NAMALWA (cell line): ENCODE data around the gene PHF12.
"Not testable (repeated sequence)": the region's sequence is repeated elsewhere in the genome, so short reads cannot be mapped to it uniquely, and the experiment has no call there.

Experiments
- DNase-seq: peaks from one replicate; pipeline ENCODE4 v3.0.0-alpha.2; 2015; ENCODE audit warnings: low spot score

The PHF12 gene

GRCh38 chr17:28882154-28882895 lies 69.0 kb downstream of the PHF12 start:
- no peak for DNase-seq

- DNase-seq = no peak
Measured at GRCh38 chr17:28881533-28882056, 69.7 kb downstream of the PHF12 start.

- DNase-seq = no peak
Measured at GRCh38 chr17:28880572-28880945, 70.8 kb downstream of the PHF12 start.

- DNase-seq = no peak
Measured at GRCh38 chr17:28879886-28880571, 71.3 kb downstream of the PHF12 start.

GRCh38 chr17:28878981-28879380 lies 72.3 kb downstream of the PHF12 start:
- peak; percentile 68 for DNase-seq

GRCh38 chr17:28878158-28878910 lies 73.0 kb downstream of the PHF12 start:
- no peak for DNase-seq

GRCh38 chr17:28877150-28877711 lies 74.1 kb downstream of the PHF12 start:
- not testable (repeated sequence) for DNase-seq

GRCh38 chr17:28875848-28876550 lies 75.3 kb downstream of the PHF12 start:
- DNase-seq = no peak

- DNase-seq = no peak
Measured at GRCh38 chr17:28874750-28875149, 76.6 kb downstream of the PHF12 start.

- no peak for DNase-seq
Measured at GRCh38 chr17:28873839-28874238, 77.5 kb downstream of the PHF12 start.

- peak; percentile 38 for DNase-seq
Measured at GRCh38 chr17:28871056-28871579, 80.2 kb downstream of the PHF12 start.

GRCh38 chr17:28867276-28867675 lies 84.0 kb downstream of the PHF12 start:
- DNase-seq = no peak

- DNase-seq = no peak
Measured at GRCh38 chr17:28865946-28866752, 85.2 kb downstream of the PHF12 start.

- no peak for DNase-seq
Measured at GRCh38 chr17:28864991-28865849, 86.1 kb downstream of the PHF12 start.

- DNase-seq = no peak
Measured at GRCh38 chr17:28863953-28864352, 87.4 kb downstream of the PHF12 start.

- DNase-seq = no peak
Measured at GRCh38 chr17:28862561-28862960, 88.8 kb downstream of the PHF12 start.

- DNase-seq = no peak
Measured at GRCh38 chr17:28861393-28862203, 89.7 kb downstream of the PHF12 start.

- DNase-seq = no peak
Measured at GRCh38 chr17:28860363-28860808, 90.9 kb downstream of the PHF12 start.
